ENCODE data around the gene SMC4.

DNA sequence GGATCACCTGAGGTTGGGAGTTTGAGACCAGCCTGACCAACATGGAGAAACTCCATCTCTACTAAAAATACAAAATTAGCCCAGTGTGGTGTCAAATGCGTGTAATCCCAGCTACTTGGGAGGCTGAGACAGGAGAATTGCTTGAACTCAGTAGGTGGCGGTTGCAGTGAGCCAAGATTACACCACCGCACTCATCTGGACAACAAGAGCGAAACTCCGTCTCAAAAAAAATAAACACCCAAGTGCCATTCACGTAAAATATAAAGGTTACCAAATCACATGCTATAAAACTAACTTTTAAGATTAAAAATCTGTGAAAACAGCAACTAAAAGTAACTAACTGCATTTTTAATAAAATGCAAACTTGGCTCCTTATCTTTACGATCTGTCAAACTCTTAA, 41.2 kb downstream of the SMC4 start:
- TF ChIP-seq CTCF (IDR thresholded peaks at IDR 0.05) (no peak), POLR2A (IDR thresholded peaks at IDR 0.05) (no peak)

Data from heart left ventricle (tissue), 13 donors.